ENCODE measurements around the gene MRPS10.

Gene MRPS10

DNA sequence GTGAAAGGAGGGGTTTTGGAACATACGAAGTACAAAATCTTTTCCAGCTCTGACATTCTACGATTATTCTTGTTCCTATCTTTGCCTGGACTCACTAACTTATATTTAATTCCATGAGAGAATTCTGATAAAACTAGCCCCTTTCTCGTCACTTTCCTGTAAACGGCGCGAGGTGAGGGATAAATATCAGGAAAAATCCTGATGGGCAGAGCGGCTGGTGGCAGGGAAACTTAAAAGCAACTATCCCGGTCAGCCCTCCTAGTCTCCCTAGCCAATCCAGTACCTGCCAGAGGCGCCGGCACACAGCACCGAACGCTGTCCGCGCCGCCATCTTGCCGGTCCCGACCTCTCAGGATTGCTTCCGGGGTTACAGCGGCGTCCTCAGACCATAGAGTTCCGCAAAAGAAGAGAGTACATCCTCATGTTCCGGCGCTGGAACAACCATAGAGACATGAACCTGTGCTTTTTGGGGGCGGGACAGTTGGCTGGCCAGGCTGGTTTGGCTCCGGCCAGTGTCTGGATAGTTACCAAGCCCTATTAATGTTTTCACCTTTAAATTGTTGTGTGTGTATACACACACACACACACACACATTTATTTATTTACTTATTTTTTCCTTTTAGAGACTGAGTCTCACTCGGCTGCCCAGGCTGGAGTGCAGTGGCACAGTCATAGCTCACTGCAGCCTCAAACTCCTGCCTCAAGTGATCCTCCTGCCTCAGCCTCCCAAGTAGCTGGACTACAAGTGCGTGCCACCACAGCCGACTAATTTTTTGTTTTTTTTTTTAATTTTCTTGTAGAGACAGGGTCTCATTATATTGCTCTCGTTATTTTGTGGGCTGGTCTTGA, at the start of gene MRPS10:
Gene MRPS10, minus strand, starts transcription at position 343 of the 849 bp plus-strand sequence. Its CDS starts 12 bp downstream, at position 331.
- no peak for FAIRE-seq

DNA sequence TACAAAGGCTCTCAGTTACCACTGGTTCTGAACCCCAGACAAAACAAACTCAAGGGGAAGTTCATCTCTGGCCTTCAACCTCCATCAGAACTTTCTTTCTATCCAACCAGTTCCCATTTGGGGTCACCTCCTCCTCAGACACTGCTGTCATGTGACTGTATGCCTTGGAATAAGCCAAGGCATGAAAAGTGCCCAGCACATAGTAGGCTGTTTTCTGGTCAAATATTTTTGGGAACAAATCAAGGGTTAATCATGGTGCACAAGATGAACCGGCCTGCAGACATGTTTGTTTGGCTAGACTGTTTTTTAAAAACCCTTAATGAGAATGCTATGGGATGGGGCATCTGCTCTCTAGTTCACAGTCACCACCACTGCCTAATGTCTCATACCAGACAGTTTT, 48.9 kb upstream of the MRPS10 start:
- no peak for FAIRE-seq

DNA sequence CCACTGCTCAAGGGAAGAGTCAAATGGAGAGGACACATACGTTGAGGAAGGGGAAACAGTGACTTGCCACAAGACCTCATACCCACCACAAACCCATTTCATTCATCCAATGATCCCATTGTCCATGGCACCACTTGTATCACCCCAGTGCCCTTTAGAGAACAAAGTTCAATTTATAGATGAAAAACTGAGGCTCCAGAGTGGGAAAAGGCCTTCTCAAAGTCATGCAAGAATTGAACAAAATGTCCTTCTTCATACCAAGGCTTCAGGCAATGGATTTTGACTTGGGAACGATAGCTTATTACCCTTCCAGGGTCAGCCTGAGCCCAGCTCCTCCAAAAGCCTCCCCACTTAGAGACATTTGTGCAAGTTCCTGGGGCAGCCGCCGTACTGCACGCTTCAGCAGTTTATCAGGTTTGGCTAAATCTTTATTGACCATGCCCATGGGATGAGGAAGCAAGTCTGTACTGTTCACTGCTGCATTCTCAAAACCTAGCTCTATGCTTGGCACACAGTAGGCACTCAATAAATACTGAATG, 47.3 kb upstream of the MRPS10 start:
- no peak for FAIRE-seq

DNA sequence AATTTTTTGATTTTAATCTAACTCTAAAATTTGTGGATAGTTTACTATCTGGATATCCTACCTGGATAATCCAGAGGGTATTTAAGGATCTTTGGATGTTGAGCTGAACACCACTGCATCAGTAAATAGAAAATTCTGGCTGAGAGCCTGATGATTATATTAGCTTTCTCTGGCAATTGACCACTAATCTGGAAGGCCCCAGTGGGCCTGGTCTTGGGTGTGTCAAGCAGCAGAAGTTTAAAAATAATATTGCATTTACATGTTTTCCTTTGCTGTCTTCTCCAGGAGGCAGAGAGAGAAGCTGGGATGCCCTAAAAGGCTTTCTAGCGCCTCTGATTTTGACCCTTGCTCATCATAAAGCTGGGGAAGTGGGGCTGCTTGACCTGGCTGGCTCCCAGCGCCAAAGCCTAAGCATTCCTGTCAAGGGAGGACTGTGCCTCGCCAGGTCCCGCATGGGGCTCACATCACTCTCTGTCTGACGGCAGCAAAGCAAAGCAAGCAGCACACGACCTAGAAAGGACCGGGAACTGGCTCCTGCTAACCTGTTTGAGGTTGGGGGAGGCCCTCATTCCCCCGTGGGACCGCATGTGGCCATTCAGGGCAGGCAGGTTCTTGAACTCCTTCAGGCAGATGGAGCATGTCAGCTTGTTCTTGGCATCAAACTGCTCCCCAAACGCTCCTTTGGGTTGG, 46.6 kb upstream of the MRPS10 start:
- FAIRE-seq = no peak

DNA sequence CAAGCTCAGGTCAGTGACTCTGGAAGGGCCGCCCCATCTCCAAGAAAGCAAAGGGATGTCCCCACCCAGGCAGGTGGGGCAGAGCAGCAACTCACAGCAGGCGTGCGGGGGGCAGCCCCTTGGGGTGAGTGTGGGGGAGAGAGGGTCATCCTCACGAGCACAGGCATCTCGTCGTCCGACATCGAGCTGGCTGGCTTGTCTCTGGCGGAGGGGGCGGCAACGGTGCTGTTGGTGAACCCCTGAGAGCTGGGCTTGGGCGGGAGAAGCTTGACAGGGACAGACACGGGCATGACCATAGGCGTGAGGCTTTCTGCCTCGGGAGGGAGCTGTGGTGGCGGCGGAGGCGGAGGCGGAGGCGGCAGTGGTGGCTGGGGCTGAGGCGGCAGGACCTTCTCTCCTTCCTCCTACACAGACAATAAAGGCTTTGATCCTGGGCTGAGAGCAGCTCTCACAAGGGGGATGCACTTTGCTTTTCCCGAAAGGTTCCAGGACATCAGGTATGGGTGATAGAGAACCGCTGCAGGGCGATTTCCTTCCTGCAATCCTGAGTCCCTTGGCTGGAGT, 45.6 kb upstream of the MRPS10 start:
- no peak for FAIRE-seq

DNA sequence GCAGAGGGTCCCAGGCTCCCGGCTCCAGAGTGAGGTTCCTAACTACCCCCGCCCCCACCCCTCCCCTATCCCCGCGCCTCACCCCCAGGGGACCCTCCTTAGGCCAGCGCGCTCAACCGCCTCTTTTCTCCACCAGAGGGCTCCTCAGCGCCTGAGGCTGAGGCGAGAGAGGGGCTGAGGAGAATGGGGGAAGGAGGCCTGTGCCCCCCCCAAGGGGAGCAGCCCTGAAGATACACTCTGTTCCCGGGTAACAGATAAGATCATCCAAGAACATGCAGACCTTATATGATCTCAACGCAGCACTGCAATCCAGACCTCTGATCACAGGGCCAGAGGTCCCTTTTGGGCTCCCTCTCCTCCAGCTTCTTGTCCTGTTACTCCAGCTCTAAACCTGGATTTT, 43.3 kb upstream of the MRPS10 start:
- no peak for FAIRE-seq

DNA sequence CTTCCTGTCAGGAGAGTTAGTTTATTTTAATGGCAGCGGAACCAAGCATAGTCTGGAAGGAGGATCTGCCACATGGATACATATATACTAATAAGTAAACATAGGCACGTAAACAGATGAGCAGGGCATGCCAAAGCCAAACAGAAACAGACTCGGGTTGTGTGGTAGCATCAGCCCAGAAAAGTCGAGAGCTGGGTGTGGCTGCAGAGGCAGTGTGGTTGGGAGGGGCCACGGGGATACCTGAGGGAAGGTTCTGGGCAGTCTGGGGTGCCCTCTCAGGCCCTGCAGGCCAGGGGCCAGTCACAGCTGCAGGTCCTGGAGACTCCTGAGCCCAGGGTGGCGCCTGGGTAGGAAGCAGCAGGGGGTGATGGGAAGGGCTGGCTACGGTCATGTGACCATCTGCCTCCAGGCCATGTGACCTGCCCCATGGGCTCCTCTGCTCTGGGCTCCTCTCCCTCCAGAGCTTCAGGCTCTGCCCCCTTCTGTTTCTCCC, 42.8 kb upstream of the MRPS10 start:
- FAIRE-seq = no peak

DNA sequence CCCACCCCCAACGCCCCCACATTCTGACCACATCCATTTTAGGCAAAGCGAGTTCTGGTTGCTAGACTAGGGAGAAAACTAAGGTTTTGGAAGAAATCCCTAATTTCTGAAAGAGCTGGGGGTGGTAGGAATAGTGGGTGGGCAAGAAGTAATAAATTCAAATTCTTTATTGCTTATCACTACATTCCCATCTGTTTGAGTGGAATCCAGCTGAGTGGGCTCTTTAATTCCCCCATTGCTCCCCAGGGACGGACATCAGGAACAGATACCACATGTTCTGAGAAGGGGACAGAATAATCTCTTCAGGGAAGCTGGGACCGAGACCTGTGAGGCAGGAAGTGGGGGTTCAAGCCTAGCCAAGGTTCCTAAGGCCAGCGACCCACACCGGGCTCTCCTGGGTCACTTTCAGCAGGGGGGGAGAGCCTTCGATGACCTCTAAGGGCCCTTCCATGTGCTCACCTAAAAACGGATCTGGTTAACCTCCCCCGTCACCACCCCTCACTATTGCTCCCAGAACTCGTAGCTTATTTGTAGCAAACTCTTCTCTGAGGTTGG, 42.3 kb upstream of the MRPS10 start:
- no peak for FAIRE-seq

DNA sequence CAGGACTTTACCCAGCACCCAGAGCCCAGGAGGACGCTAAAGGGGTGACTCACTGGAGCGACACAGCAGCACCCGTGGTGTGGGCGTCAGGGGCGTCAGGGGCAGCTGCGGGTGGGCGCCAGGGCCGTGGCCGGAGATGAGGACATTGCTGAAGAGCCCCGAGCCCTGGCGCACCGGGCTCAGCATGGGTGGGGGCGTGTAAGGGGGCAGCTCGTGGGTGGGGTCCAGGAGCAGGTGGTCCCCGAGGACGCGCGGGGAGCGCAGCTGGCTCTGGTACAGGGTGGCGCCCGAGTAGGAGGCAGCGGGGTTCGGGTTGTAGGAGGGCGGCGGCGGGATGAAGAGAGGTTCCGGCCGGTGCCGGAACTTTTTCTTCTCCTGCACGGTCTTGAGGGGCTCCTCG, 41.6 kb upstream of the MRPS10 start:
- no peak for FAIRE-seq

DNA sequence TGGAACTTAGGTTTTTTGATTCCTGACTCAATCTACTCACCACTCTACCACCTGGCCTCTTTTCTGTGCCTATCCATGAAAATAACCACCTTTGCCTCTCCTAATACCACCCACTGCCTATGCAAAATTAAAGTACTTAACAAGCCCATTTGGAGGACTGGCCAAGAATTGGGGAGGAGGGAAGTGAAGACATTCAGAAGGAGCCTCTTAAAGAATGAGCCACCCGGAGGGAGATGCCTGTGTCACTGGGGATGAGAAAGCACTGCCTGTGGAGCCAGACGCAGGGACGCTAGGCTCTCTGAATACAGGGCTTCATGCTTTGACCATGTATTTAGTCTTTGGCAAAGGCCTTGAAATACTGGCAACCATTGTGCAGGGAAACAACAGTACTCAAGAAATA, 40.0 kb upstream of the MRPS10 start:
- FAIRE-seq = no peak

DNA sequence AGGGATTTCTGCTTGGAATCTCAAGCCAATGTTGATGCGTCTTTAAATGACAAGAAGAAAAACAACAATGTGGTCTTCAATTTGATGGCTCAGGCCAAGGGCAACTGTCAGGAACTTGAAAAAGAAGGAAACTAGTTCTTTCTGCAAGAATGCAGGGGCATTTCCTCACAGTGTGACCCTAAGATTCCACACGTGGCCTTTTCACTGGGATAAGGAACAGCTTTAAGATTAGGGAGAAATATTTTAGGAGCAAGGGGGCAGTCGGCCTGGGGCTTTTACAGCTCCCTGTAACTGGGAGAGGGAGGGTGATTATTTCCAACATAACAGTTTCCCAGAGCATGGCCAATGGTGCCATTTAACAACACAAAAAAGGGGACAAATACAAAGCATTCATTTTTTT, 39.4 kb upstream of the MRPS10 start:
- no peak for FAIRE-seq

DNA sequence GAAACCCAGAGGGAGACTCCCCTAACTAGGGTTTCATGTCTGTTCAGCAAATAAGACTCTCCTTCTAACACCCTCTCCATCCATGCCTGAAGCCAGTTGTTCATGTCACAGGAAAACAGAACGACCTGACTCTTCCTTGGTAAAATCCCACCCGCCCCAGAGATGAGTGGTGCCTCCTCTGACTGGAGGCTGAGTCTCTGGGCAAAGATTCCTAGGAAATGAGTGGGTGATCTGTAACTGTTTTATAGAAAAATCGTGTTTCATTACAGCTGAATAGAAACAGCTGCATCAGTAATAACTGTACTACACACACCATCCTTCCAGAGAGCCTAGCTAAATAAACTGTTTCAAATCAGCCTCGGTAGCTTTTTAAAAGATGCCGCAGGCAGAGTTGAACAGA, 37.4 kb upstream of the MRPS10 start:
- no peak for FAIRE-seq

DNA sequence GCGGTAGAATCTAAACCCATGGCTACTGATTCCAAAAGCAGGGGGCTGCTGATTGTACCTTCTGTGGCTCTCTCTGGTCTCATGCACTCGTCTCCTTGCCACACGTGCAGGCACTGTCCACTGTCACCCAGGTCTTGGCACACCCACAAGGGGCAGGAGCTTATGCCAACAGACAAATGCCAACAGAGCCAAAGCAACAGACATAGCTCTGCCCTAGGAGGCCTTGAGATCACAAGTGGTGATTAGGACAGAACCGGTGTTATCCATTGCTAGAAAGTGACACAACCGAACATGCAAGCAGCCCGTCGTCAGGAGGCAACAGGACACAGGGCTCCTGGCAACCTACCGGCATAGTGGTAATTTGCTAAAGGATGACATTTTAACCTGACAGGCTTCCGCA, 36.8 kb upstream of the MRPS10 start:
- FAIRE-seq = no peak

DNA sequence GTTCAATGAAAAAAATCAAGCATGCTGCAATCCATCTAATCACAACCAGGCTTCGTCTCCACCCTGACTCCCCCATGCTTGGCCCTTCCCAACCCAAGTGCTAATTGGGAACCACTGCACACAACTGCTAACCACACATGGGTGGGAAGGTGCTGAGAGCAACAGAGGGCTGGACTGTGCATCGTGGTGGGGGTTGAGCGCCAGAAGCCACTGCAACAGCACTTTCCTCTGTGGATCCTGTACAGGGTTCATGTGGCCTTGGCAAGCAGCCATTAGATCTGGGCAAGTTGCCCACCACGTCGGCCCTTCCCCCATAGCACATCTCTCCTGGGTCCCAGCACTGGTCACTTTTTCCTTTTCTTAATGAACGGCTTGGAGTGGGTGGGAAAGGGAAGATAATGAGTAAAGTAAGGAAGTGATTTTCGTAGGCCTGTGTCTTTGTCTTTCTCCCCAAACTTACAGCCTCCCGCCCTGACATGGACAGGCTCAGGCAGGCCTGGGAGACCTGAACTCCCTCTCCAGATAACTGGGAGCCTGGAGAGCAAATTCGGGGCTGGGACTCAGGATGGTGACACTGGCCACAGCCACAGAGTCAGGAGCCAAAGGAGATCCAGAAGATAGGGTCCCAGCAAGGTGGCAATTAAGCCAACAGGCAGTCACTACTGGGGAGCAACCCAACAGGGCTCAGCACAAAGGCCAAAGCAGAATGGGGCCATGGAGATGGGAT, 34.4 kb upstream of the MRPS10 start:
- no peak for FAIRE-seq

DNA sequence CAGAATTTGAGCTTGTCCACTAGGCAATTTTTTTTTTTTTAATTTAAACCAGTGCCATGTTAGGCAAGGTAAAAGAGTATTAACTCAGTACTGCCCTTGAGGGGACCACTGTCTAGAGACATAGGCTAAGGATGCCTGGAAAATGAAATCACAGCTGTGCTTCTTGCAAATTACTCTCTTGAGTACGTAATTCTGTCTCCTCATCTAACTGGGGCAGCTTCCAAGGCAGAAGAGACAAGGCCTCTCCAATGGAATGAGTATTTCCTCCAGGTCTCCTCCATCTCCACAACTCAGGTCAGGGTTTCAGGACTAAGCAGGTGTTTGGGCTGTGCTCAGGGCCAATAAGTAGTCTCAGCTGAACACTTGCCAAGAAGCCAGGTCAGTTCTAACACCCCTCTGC, 33.8 kb upstream of the MRPS10 start:
- no peak for FAIRE-seq

DNA sequence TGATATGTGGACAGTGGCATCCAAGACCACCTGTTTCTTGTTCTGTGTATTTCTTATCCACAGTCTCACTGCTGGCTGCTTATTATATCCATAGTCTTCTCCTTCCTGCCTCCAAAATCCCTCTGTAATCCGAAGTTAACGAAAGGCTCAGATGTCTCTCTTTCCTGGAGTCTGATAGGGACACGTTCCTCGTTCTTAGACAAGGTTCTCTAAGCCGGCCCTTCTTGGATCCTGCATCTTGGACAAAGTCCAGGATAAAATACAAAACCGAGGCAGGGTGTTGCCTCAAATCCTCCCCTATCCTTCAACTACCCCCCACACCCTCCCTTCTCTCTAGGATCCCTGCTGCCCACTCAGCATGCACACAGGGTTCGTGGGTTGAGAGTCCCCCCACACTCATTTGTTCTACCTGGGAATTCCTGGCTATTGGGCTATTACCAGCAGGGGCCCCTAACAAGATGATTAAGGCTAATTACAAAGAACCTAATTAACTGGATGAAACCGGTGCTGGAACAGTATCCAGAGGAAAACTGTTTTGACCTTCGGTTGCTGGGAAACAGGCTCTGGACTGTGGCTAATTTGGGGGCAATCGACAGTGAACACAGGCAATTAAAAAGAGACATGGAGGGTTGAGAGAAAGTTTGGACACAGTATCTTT, 32.7 kb upstream of the MRPS10 start:
- FAIRE-seq = no peak

DNA sequence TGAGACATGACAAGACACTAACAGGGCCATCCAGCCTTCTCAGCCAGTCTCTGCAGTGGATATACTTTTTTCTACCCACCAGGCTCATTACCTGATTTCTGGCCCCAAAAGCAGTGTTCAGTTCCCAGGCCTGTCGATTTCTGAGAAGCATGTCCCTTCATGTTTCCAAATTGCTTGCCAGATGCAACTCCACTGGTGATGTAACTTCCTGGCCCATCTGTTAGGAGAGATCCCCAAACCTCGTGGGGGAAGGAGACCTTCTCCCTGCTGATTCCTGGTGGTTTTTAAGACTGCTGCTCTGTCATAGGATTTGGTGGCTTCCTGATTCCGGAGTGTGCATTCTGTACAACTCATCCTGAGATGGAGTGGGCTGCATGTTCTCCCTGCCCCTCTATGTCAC, 31.6 kb upstream of the MRPS10 start:
- FAIRE-seq = no peak

DNA sequence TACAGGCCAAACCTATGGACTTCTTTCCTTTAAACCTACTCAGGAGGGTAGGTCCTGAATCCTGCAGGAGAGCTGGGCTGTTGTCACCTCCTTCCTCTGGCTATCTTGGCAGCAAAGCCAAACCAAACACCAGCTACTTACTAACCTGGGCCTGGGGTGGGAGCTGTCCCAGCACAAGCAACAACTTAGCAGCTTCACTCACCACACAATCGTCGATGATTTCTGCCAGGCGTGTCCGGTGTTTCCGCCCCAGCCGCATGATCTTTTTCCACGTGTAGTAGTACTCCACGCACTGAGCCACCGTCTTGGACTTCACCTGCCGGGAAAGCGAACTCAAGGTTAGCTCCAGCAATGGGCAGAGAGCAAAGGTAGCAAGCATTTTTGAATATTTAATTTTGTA, 25.4 kb upstream of the MRPS10 start:
- FAIRE-seq = no peak

DNA sequence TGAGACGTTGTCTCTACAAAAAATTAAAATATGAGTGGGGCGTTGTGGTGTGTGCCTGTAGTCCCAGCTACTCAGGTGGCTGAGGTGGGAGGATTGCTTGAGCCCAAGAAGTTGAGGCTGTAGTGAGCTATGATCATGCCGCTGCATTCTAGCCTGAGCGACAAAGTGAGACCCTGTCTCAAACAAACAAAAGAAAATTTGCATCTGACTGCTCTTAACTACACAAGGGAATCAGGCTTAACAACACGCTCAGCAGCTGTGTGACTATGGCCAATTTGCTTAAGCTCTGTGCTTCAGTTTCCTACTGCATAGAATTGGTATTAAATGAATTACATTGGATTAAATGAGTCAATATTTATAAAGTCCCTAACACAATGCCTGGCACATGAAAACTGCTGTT, 24.3 kb upstream of the MRPS10 start:
- no peak for FAIRE-seq

DNA sequence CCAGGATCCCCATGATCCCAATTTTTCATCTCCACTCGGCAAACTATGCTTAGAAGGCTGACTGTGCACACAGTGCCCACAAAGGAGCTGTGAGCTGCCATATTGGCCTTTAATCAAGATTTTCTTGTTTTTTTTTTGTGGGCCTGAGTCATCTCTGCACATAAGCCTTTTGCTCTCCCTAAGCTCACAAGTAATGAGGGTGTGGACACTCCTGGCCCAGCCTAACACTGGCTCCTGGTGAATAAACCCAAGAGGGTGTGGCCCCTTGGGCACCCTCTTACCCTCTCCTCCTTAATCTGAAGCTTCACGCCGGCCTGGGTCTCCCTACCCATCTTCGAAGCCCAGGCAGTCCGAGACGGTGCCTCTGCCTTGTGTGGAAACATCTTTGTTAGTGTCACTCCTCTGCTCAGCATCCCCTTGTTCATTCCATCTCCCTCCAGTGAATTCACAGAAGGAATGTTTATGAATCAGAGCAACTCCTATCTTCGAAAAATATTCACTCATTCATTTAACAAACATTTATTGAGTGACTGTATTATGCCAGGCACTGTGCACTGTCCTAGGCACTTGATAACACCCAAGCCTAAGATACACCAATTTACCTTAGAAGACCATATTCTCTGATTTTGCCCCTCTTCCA, 22.2 kb upstream of the MRPS10 start:
- no peak for FAIRE-seq

DNA sequence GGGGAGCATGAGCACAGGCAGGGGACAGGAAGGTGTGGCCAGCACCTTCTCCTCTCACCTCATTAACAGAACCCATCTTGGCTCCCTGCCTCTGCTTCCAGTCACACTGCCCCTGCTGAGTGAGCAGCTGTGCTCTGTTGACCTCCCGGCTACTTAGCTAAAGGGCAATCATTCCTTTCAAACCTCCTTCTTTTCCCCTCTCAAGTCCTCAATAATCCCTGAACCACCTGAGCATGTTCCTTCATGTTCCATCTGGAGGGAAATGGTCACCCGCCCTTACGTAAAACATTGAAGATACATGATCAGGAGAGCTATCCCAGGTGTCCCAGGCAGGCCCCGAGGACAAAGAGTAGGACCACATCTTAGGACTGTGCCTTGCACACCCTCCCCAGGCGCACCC, 21.7 kb upstream of the MRPS10 start:
- no peak for FAIRE-seq

DNA sequence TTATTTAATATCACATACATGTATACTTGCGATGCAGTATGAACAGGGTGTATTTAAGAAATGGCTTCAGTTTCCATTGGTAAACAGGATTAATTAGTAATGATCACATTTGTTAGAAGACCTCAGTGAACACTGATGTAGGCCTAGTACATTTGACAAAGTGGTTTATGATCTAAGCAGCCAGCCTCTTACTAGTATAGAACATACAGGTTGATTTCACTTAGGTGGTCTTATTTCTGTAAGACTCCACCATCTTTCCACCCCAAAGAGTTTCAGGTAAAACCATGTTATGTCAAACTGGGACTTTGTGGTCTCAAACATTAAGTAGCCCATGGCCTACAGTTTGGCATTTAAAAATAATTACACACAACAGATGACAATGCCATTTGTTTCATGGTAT, 20.2 kb upstream of the MRPS10 start:
- FAIRE-seq = no peak
